ENCODE data around the gene CTU2. TPM values are rescaled to one million over a fixed set of nuclear protein-coding genes. Genes with fewer than 3 reads are reported as not detected.

CTU2 gene
- total RNA-seq, 1 donor from 2014 or later, result 18.3 TPM

GRCh38 chr16:88750854-88751253 is 44.6 kb downstream of the CTU2 start:
- no peaks in the 10 kb centered on the region for H3K9me3 ChIP-seq (ENCODE audit: insufficient read depth, low read depth, low read length)
- H3K27ac Mint-ChIP-seq (ENCODE audit: unreplicated experiment), result no peak overlapping the region
- no peak overlapping the region for H2AFZ ChIP-seq (ENCODE audit: low read depth, low read length)
- no peak overlapping the region for H3K9ac ChIP-seq (ENCODE audit: low read length)
- H3K9me3 Mint-ChIP-seq (ENCODE audit: unreplicated experiment), result no peaks in the 10 kb centered on the region
- no peak for DNase-seq (ENCODE audit: low read depth)
- H3K79me2 ChIP-seq (ENCODE audit: insufficient read depth, low read length), result peaks cover 78% of the 10 kb centered on the region
- H3K36me3 Mint-ChIP-seq (ENCODE audit: low read depth, unreplicated experiment), result peaks cover 2% of the 10 kb centered on the region
- no peak overlapping the region for H3K4me2 ChIP-seq (ENCODE audit: low read length)
- H3K36me3 ChIP-seq (ENCODE audit: insufficient read depth, low read length), result peaks cover 5% of the 10 kb centered on the region
- no peak overlapping the region for H3K4me3 ChIP-seq (ENCODE audit: insufficient read depth, low read depth, low read length)
- H3K4me1 Mint-ChIP-seq (ENCODE audit: low read depth, unreplicated experiment), result peaks cover 9% of the 10 kb centered on the region
- no peak for FAIRE-seq
- no peak for TF ChIP-seq EZH2 (IDR thresholded peaks at IDR 0.05; ENCODE audit: insufficient read depth, low read length)
- TF ChIP-seq, protein P1, sequence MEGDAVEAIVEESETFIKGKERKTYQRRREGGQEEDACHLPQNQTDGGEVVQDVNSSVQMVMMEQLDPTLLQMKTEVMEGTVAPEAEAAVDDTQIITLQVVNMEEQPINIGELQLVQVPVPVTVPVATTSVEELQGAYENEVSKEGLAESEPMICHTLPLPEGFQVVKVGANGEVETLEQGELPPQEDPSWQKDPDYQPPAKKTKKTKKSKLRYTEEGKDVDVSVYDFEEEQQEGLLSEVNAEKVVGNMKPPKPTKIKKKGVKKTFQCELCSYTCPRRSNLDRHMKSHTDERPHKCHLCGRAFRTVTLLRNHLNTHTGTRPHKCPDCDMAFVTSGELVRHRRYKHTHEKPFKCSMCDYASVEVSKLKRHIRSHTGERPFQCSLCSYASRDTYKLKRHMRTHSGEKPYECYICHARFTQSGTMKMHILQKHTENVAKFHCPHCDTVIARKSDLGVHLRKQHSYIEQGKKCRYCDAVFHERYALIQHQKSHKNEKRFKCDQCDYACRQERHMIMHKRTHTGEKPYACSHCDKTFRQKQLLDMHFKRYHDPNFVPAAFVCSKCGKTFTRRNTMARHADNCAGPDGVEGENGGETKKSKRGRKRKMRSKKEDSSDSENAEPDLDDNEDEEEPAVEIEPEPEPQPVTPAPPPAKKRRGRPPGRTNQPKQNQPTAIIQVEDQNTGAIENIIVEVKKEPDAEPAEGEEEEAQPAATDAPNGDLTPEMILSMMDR (IDR thresholded peaks at IDR 0.05; ENCODE audit: insufficient read depth, low read depth, low read length), result no peak
- no peaks in the 10 kb centered on the region for H3K27me3 ChIP-seq (ENCODE audit: insufficient read depth, low read length)
- peaks cover 89% of the 10 kb centered on the region for H4K20me1 ChIP-seq (ENCODE audit: insufficient read depth, low read length)
- no peak overlapping the region for H3K4me3 Mint-ChIP-seq (ENCODE audit: unreplicated experiment)
- peaks cover 20% of the 10 kb centered on the region for H3K4me1 ChIP-seq (ENCODE audit: insufficient read depth, low read length)
- no peak overlapping the region for H3K27ac ChIP-seq (ENCODE audit: low read depth, low read length)
- no peaks in the 10 kb centered on the region for H3K27me3 Mint-ChIP-seq (ENCODE audit: low read depth, unreplicated experiment)

DNA sequence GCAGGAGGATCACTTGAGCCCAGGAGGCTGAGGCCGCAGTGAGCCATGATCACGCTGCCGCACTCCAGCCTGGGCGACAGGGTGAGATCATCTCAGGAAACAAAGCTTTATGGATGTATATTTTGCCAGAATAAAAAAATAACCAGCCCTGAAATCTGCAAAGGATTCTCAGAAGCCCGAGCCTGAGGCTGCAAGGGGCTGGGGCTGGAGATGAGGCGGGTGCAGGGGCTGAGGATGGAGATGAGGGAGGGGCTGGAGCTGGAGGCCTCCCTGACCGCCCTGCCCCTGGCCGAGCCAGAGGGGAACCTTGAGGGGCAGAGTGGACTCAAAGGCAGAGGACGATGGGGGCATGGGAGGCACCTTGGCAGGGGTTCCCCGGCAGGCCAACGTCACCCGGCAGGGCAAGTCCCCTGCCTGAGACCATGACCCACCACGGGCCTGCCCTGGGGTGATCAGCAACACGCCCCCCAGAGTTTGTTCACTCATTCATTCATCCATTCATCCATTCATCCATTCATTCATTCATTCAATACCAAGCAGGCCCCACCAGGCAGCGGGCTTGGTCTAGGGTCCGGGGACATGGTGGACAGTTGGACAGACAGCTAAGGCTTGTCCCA is 46.2 kb downstream of the CTU2 start:
- Mint-ChIP-seq H3K27ac (ENCODE audit: unreplicated experiment) (no peak overlapping the region), H3K36me3 (ENCODE audit: low read depth, unreplicated experiment) (peaks cover 2% of the 10 kb centered on the region), H3K27me3 (ENCODE audit: low read depth, unreplicated experiment) (no peaks in the 10 kb centered on the region), H3K4me3 (ENCODE audit: unreplicated experiment) (no peak overlapping the region), H3K9me3 (ENCODE audit: unreplicated experiment) (no peaks in the 10 kb centered on the region), H3K4me1 (ENCODE audit: low read depth, unreplicated experiment) (peaks cover 9% of the 10 kb centered on the region)
- Histone ChIP-seq H3K9me3 (ENCODE audit: insufficient read depth, low read depth, low read length) (no peaks in the 10 kb centered on the region), H3K79me2 (ENCODE audit: insufficient read depth, low read length) (peaks cover 83% of the 10 kb centered on the region), H2AFZ (ENCODE audit: low read depth, low read length) (no peak overlapping the region), H3K27ac (ENCODE audit: low read depth, low read length) (no peak overlapping the region), H4K20me1 (ENCODE audit: insufficient read depth, low read length) (peaks cover 88% of the 10 kb centered on the region), H3K36me3 (ENCODE audit: insufficient read depth, low read length) (peaks cover 5% of the 10 kb centered on the region), H3K4me3 (ENCODE audit: insufficient read depth, low read depth, low read length) (no peak overlapping the region), H3K4me1 (ENCODE audit: insufficient read depth, low read length) (peaks cover 23% of the 10 kb centered on the region), H3K4me2 (ENCODE audit: low read length) (no peak overlapping the region), H3K27me3 (ENCODE audit: insufficient read depth, low read length) (no peaks in the 10 kb centered on the region), H3K9ac (ENCODE audit: low read length) (no peak overlapping the region)
- no peak for TF ChIP-seq EZH2 (IDR thresholded peaks at IDR 0.05; ENCODE audit: insufficient read depth, low read length)
- TF ChIP-seq, protein P1 (IDR thresholded peaks at IDR 0.05; ENCODE audit: insufficient read depth, low read depth, low read length), result no peak
- FAIRE-seq, result no peak
- DNase-seq (ENCODE audit: low read depth), result no peak

GRCh38 chr16:88753191-88753590 is 46.9 kb downstream of the CTU2 start:
- no peak for FAIRE-seq
- TF ChIP-seq EZH2 (IDR thresholded peaks at IDR 0.05; ENCODE audit: insufficient read depth, low read length), result no peak
- TF ChIP-seq, protein P1 (IDR thresholded peaks at IDR 0.05; ENCODE audit: insufficient read depth, low read depth, low read length), result no peak
- Mint-ChIP-seq H3K27me3 (ENCODE audit: low read depth, unreplicated experiment) (no peaks in the 10 kb centered on the region), H3K4me3 (ENCODE audit: unreplicated experiment) (no peak overlapping the region), H3K27ac (ENCODE audit: unreplicated experiment) (no peak overlapping the region), H3K4me1 (ENCODE audit: low read depth, unreplicated experiment) (peaks cover 9% of the 10 kb centered on the region), H3K36me3 (ENCODE audit: low read depth, unreplicated experiment) (no peaks in the 10 kb centered on the region), H3K9me3 (ENCODE audit: unreplicated experiment) (no peaks in the 10 kb centered on the region)
- peaks cover 24% of the 10 kb centered on the region for H3K4me1 ChIP-seq (ENCODE audit: insufficient read depth, low read length)
- peaks cover 88% of the 10 kb centered on the region for H4K20me1 ChIP-seq (ENCODE audit: insufficient read depth, low read length)
- no peak overlapping the region for H3K4me2 ChIP-seq (ENCODE audit: low read length)
- H3K36me3 ChIP-seq (ENCODE audit: insufficient read depth, low read length), result peaks cover 5% of the 10 kb centered on the region
- no peak overlapping the region for H2AFZ ChIP-seq (ENCODE audit: low read depth, low read length)
- H3K27ac ChIP-seq (ENCODE audit: low read depth, low read length), result no peak overlapping the region
- peaks cover 83% of the 10 kb centered on the region for H3K79me2 ChIP-seq (ENCODE audit: insufficient read depth, low read length)
- no peak for DNase-seq (ENCODE audit: low read depth)
- H3K4me3 ChIP-seq (ENCODE audit: insufficient read depth, low read depth, low read length), result no peak overlapping the region
- no peaks in the 10 kb centered on the region for H3K9me3 ChIP-seq (ENCODE audit: insufficient read depth, low read depth, low read length)
- H3K9ac ChIP-seq (ENCODE audit: low read length), result no peak overlapping the region
- H3K27me3 ChIP-seq (ENCODE audit: insufficient read depth, low read length), result no peaks in the 10 kb centered on the region

Measured in astrocyte (in vitro differentiated cells and primary cell).